SK-N-SH (cell line): ENCODE results near the gene ATXN7L2. TPM values are rescaled to one million over a fixed set of nuclear protein-coding genes. Genes with fewer than 3 reads are reported as not detected.

Experiments used
- CTCF ChIA-PET: fragments of 300-600, 350-600 bp; formaldehyde crosslinking; extraction: SDS; loops from one replicate; lab custom pipeline; 2021; lab: Yijun Ruan, JAX
- POLR2A ChIA-PET: fragments of 350-600 bp; sonication (Branson Sonifier 250); formaldehyde crosslinking; extraction: SDS; loops from one replicate; lab custom pipeline; 2020; ENCODE audit warnings: antibody characterized with exemption, inconsistent platforms; lab: Yijun Ruan, JAX
- DNase-seq: peaks from one replicate; pipeline ENCODE4 v3.0.0; 2012
- H2AFZ ChIP-seq: fragments of 200-600 bp; sonication (generic); 2 replicates; pipeline ENCODE4 v1.8.1; 2016; ENCODE audit warnings: antibody characterized with exemption, mild to moderate bottlenecking, low read depth
- H3F3A ChIP-seq: fragments of 200-600 bp; sonication (generic); replicated peaks from 2 replicates; pipeline ENCODE3; 2016; ENCODE audit warnings: antibody characterized with exemption, mild to moderate bottlenecking; ENCODE audit not compliant: insufficient read depth
- H3K27ac ChIP-seq, 2 experiments: fragments of 200-500 bp in 1 of 2; fragments of 200-600 bp in 1 of 2; sonication (Bioruptor generic) in 1 of 2; sonication (generic), shearing (Covaris generic) in 1 of 2; 2 replicates each; pipeline versions ENCODE4 v1.5.1 to v1.6.1; 2014 to 2016; ENCODE audit warnings: low read depth in 2 of 2, inconsistent platforms in 1 of 2, low read length in 1 of 2, mild to moderate bottlenecking in 1 of 2, mixed read lengths in 1 of 2
- H3K27me3 ChIP-seq: fragments of 200-600 bp; sonication (generic), shearing (Covaris generic); 2 replicates; pipeline ENCODE4 v1.6.1; 2016; ENCODE audit warnings: mixed run types; ENCODE audit not compliant: insufficient read depth
- H3K36me3 ChIP-seq, 2 experiments: fragments of 200-500 bp in 1 of 2; fragments of 200-600 bp in 1 of 2; sonication (Bioruptor generic) in 1 of 2; sonication (generic) in 1 of 2; replicated peaks in 1 of 2; 2 replicates each; pipeline versions ENCODE3 to v1.5.1; 2014 to 2016; ENCODE audit warnings: low read length in 1 of 2, mild to moderate bottlenecking in 1 of 2; ENCODE audit not compliant: insufficient read depth in 2 of 2, control insufficient read depth in 1 of 2
- H3K4me1 ChIP-seq, 2 experiments: fragments of 200-500 bp in 1 of 2; fragments of 200-600 bp in 1 of 2; sonication (Bioruptor generic) in 1 of 2; sonication (generic), shearing (Covaris generic) in 1 of 2; 2 replicates each; pipeline versions ENCODE4 v1.5.1 to v1.6.1; 2014 to 2016; ENCODE audit warnings: low read depth in 1 of 2, low read length in 1 of 2, mixed run types in 1 of 2; ENCODE audit not compliant: insufficient read depth in 2 of 2, control insufficient read depth in 1 of 2
- H3K4me2 ChIP-seq: fragments of 200-600 bp; sonication (generic), shearing (Covaris generic); 2 replicates; pipeline ENCODE4 v1.6.1; 2017; ENCODE audit warnings: mixed run types
- H3K4me3 ChIP-seq, 2 experiments: fragments of 200-500 bp in 1 of 2; fragments of 200-600 bp in 1 of 2; sonication (Bioruptor generic) in 1 of 2; sonication (generic), shearing (Covaris generic) in 1 of 2; 2 replicates each; pipeline versions ENCODE4 v1.5.1 to v1.8.1; 2014 to 2016; ENCODE audit warnings: low read depth in 2 of 2, inconsistent platforms in 1 of 2, low read length in 1 of 2, mild to moderate bottlenecking in 1 of 2, mixed read lengths in 1 of 2, moderate library complexity in 1 of 2
- H3K79me2 ChIP-seq: fragments of 200-600 bp; sonication (generic); 2 replicates; pipeline ENCODE4 v1.8.1; 2017; ENCODE audit warnings: mild to moderate bottlenecking; ENCODE audit not compliant: insufficient read depth
- H3K9ac ChIP-seq: fragments of 200-600 bp; sonication (generic); 2 replicates; pipeline ENCODE4 v1.6.1; 2017; ENCODE audit warnings: mixed run types
- H3K9me2 ChIP-seq: fragments of 200-600 bp; sonication (generic); 2 replicates; pipeline ENCODE4 v1.6.1; 2017; ENCODE audit warnings: mixed run types
- H3K9me3 ChIP-seq: fragments of 200-600 bp; sonication (generic); 2 replicates; pipeline ENCODE4 v1.6.1; 2017; ENCODE audit warnings: mixed run types, mild to moderate bottlenecking, moderate library complexity
- H4K20me1 ChIP-seq: fragments of 200-600 bp; sonication (generic); 2 replicates; pipeline ENCODE4 v1.6.1; 2017; ENCODE audit warnings: mild to moderate bottlenecking, mixed run types; ENCODE audit not compliant: insufficient read depth
- CHD2 ChIP-seq: fragments of 150-350 bp; IDR thresholded peaks from 2 replicates; pipeline ENCODE4 v1.6.1; 2018; ENCODE audit warnings: low read length; ENCODE audit not compliant: partially characterized antibody
- EP300 ChIP-seq, 2 experiments: IDR thresholded peaks; 2 replicates each; pipeline versions ENCODE4 v1.4.0 to v1.6.1; 2012; ENCODE audit warnings: borderline replicate concordance in 1 of 2, low read depth in 1 of 2, low read length in 1 of 2
- FOXJ3 ChIP-seq: sonication (generic); formaldehyde crosslinking; IDR thresholded peaks from 2 replicates; pipeline ENCODE4 v1.5.1; 2020; ENCODE audit warnings: mild to moderate bottlenecking, missing genetic modification reagents
- FOXM1 ChIP-seq: IDR thresholded peaks from 2 replicates; pipeline ENCODE4 v1.4.0; 2012; ENCODE audit warnings: low read depth, mild to moderate bottlenecking
- IRF3 ChIP-seq: fragments of 150-350 bp; IDR thresholded peaks from 2 replicates; pipeline ENCODE4 v1.6.1; 2016; ENCODE audit warnings: mild to moderate bottlenecking, low read depth, low read length
- MXI1 ChIP-seq: IDR thresholded peaks from 2 replicates; pipeline ENCODE4 v1.6.1; 2012; ENCODE audit warnings: mild to moderate bottlenecking, low read depth, low read length, improper control_type of control experiment
- NRF1 ChIP-seq: IDR thresholded peaks from 2 replicates; pipeline ENCODE4 v1.6.1; 2012; ENCODE audit warnings: low read depth, mild to moderate bottlenecking, low read length
- PBX3 ChIP-seq: IDR thresholded peaks from 2 replicates; pipeline ENCODE4; 2012
- POLR2AphosphoS5 ChIP-seq: IDR thresholded peaks from 2 replicates; pipeline ENCODE4 v1.6.1; 2012; ENCODE audit warnings: low read depth, low read length
- SIN3A ChIP-seq: IDR thresholded peaks from 2 replicates; pipeline ENCODE4 v1.6.1; 2012; ENCODE audit warnings: low read depth, mild to moderate bottlenecking, low read length, moderate library complexity, borderline replicate concordance
- TAF1 ChIP-seq: IDR thresholded peaks from 2 replicates; pipeline ENCODE4 v1.6.1; 2012; ENCODE audit warnings: low read depth, mild to moderate bottlenecking, low read length, moderate library complexity, borderline replicate concordance
- USF1 ChIP-seq: IDR thresholded peaks from 2 replicates; pipeline ENCODE4 v1.4.0; 2012; ENCODE audit warnings: low read depth, borderline replicate concordance
- YY1 ChIP-seq: IDR thresholded peaks from 2 replicates; pipeline ENCODE4 v1.4.0; 2012; ENCODE audit warnings: low read depth, mild to moderate bottlenecking
- WGBS: methylation state at CpG from one replicate; pipeline ENCODE4 v1.1.6; 2017; ENCODE audit warnings: low lambda C conversion rate; 5-methylcytosine and 5-hydroxymethylcytosine counted together
- polyA plus RNA-seq, 3 experiments: library from polyadenylated mRNA; depleted of rRNA; stranded (reverse); fragments of >200 nt; gene quantifications; 2 replicates each; pipeline ENCODE4 v1.2.3, GENCODE V29; 2012

ATXN7L2 gene
- polyA plus RNA-seq, 1 of the 3 experiments (the other 2 are of a cell fraction), result 4.0 TPM

GRCh38 chr1:109541102-109541501 lies 57.4 kb downstream of the ATXN7L2 start:
- Histone ChIP-seq H3K9ac (no peak overlapping the region), H2AFZ (no peak overlapping the region), H3K27ac (no peak overlapping the region), H3F3A (no peaks in the 10 kb centered on the region), H3K4me2 (no peak overlapping the region), H3K4me3 (no peak overlapping the region), H3K27me3 (no peaks in the 10 kb centered on the region), H3K9me3 (no peaks in the 10 kb centered on the region), H3K79me2 (no peaks in the 10 kb centered on the region), H3K9me2 (no peaks in the 10 kb centered on the region), H4K20me1 (no peaks in the 10 kb centered on the region), H3K36me3 (no peaks in the 10 kb centered on the region), H3K4me1 (peaks cover 0 to 14% of the 10 kb centered on the region in 2 experiments; a peak in 1 of 4 replicates)
- 78% methylated on average over 3 of the region's 3 CpGs for WGBS
- no peak for DNase-seq
- no peak for TF ChIP-seq USF1
- no peak for TF ChIP-seq EP300 (IDR thresholded peaks at IDR 0.05; ENCODE audit: borderline replicate concordance in 1 of 2, low read depth in 1 of 2, low read length in 1 of 2)
- TF ChIP-seq SIN3A, result no peak
- no peak for TF ChIP-seq POLR2AphosphoS5
- no peak for TF ChIP-seq MXI1
- no peak for TF ChIP-seq PBX3
- no peak for TF ChIP-seq FOXM1
- no peak for TF ChIP-seq NRF1
- no peak for TF ChIP-seq FOXJ3 (CRISPR knock-in tag)
- TF ChIP-seq CHD2, result no peak
- TF ChIP-seq IRF3, result no peak
- no peak for TF ChIP-seq YY1
- no peak for TF ChIP-seq TAF1
- CTCF ChIA-PET, result interaction anchor here (0.7 to 26.3 kb wide), 10 partner anchors 7 to 445 kb away, joined by 3 to 1710 read pairs (median 10); partner anchors contain the start of genes AHCYL1, AMIGO1, ATXN7L2 and CYB561D1
- POLR2A ChIA-PET, result interaction anchor here (0.9 kb wide), 1 partner anchor 8 kb away, joined by 3 read pairs; no protein-coding TSS in a partner anchor

Other genes starting within 250 kb of the ATXN7L2 start
- 1.7 and 3.5 TPM in 2 replicates for gene CELSR2, start 234.4 kb upstream of the ATXN7L2 start, polyA plus RNA-seq (2012; rRNA removed)
- 19.4 and 20.3 TPM in 2 replicates for gene PSRC1, start 200.8 kb upstream of the ATXN7L2 start, polyA plus RNA-seq (2012; rRNA removed)
- gene MYBPHL, start 176.9 kb upstream of the ATXN7L2 start, polyA plus RNA-seq (2012; rRNA removed), result 0.07 TPM in 1 of 2 replicates, not detected in the other
- gene SORT1, start 86.0 kb upstream of the ATXN7L2 start, polyA plus RNA-seq (2012; rRNA removed), result 8.5 and 13.7 TPM in 2 replicates
- 118 and 139 TPM in 2 replicates for gene PSMA5, start 57.5 kb upstream of the ATXN7L2 start, polyA plus RNA-seq (2012; rRNA removed)
- 0.03 and 0.05 TPM in 2 replicates for gene SYPL2, start 17.4 kb upstream of the ATXN7L2 start, polyA plus RNA-seq (2012; rRNA removed)
- 5.4 and 8.9 TPM in 2 replicates for gene CYB561D1, start 10.2 kb downstream of the ATXN7L2 start, polyA plus RNA-seq (2012; rRNA removed)
- 0.93 and 0.95 TPM in 2 replicates for gene AMIGO1, start 25.8 kb downstream of the ATXN7L2 start, polyA plus RNA-seq (2012; rRNA removed)
- not detected in 2 replicates for gene GPR61, start 56.0 kb downstream of the ATXN7L2 start, polyA plus RNA-seq (2012; rRNA removed)
- 4.0 and 4.8 TPM in 2 replicates for gene GNAI3, start 64.7 kb downstream of the ATXN7L2 start, polyA plus RNA-seq (2012; rRNA removed)
- 0.16 TPM in 2 replicates for gene GNAT2, start 135.7 kb downstream of the ATXN7L2 start, polyA plus RNA-seq (2012; rRNA removed)
- gene AMPD2, start 135.9 kb downstream of the ATXN7L2 start, polyA plus RNA-seq (2012; rRNA removed), result 59.1 and 63.7 TPM in 2 replicates
- gene GSTM4, start 172.2 kb downstream of the ATXN7L2 start, polyA plus RNA-seq (2012; rRNA removed), result 34.2 and 36.1 TPM in 2 replicates
- 70.2 and 97.6 TPM in 2 replicates for gene GSTM2, start 184.2 kb downstream of the ATXN7L2 start, polyA plus RNA-seq (2012; rRNA removed)
- gene GSTM1, start 203.9 kb downstream of the ATXN7L2 start, polyA plus RNA-seq (2012; rRNA removed), result not detected in 2 replicates
- gene GSTM5, start 228.3 kb downstream of the ATXN7L2 start, polyA plus RNA-seq (2012; rRNA removed), result not detected in 2 replicates